Mesothelial cell of epicardium (in vitro differentiated cells): ENCODE results near the gene NMD3. TPM values are rescaled to one million over a fixed set of nuclear protein-coding genes. Genes with fewer than 3 reads are reported as not detected.

Source experiments
- DNase-seq, 2 experiments: peaks; one replicate each; pipeline ENCODE4 v3.0.0; 2021; ENCODE audit warnings: low spot score in 2 of 2; ENCODE audit not compliant: unreplicated experiment in 2 of 2
- H3K27ac Mint-ChIP-seq: 2 replicates; pipeline ENCODE4 v1.8.0; 2021; ENCODE audit warnings: mixed read lengths
- H3K27me3 Mint-ChIP-seq: 2 replicates; pipeline ENCODE4 v1.8.0; 2021; ENCODE audit warnings: low read depth, mixed read lengths
- H3K36me3 Mint-ChIP-seq: 2 replicates; pipeline ENCODE4 v1.8.0; 2021; ENCODE audit warnings: mixed read lengths
- H3K4me1 Mint-ChIP-seq: 2 replicates; pipeline ENCODE4 v1.8.0; 2021; ENCODE audit warnings: mixed read lengths
- H3K4me3 Mint-ChIP-seq: 2 replicates; pipeline ENCODE4 v1.8.0; 2021; ENCODE audit warnings: mild to moderate bottlenecking, moderate library complexity, mixed read lengths
- H3K9me3 Mint-ChIP-seq: 2 replicates; pipeline ENCODE4 v1.8.0; 2021; ENCODE audit warnings: mixed read lengths
- CTCF ChIP-seq: fragments of 200-600 bp; sonication (generic); IDR thresholded peaks from one replicate; pipeline ENCODE4 v1.5.0; 2021; ENCODE audit warnings: antibody characterized with exemption; ENCODE audit not compliant: unreplicated experiment
- total RNA-seq: library from RNA; stranded (reverse); gene quantifications from 3 replicates; pipeline ENCODE4 v1.2.1, GENCODE V29; 2021

NMD3 gene
- total RNA-seq, 1 donor from 2014 or later = 51.1 TPM

GRCh38 chr3:161221806-161222600 is 892 bp downstream of the NMD3 start:
- Mint-ChIP-seq H3K27ac (peak overlapping the region; percentile 85), H3K4me3 (peak overlapping the region; percentile 84), H3K9me3 (peaks cover 4% of the 10 kb centered on the region), H3K27me3 (no peaks in the 10 kb centered on the region), H3K36me3 (peaks cover 10% of the 10 kb centered on the region), H3K4me1 (peaks cover 26% of the 10 kb centered on the region)
- TF ChIP-seq CTCF = no peak
- DNase-seq = no peak

DNA sequence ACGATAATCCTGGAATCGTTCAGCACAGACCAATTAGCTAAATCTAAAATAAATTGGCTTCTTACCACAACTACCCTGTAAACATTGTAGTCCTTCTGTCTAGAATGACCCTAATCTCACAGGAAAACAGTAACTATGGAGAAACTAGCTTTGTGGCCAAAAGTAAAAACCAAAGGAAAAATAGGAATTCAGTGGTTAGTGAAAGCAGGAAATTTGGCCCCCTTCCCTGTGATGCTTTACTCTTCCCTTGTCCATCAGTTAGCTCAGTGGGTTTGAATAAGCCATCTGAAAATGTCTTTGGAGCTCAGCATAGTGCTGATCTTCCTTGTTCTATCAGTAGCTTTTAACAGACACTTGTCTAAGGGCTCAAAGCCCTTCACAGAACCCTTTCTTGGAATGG is 1.6 kb downstream of the NMD3 start:
- H3K4me1 Mint-ChIP-seq = peaks cover 26% of the 10 kb centered on the region
- no peak for TF ChIP-seq CTCF
- H3K9me3 Mint-ChIP-seq = peaks cover 4% of the 10 kb centered on the region
- no peak for DNase-seq
- H3K36me3 Mint-ChIP-seq = peaks cover 12% of the 10 kb centered on the region
- no peaks in the 10 kb centered on the region for H3K27me3 Mint-ChIP-seq
- H3K27ac Mint-ChIP-seq = no peak overlapping the region
- peak overlapping the region; percentile 84 for H3K4me3 Mint-ChIP-seq

- peaks cover 2% of the 10 kb centered on the region for H3K9me3 Mint-ChIP-seq
- no peak overlapping the region for H3K4me3 Mint-ChIP-seq
- DNase-seq = no peak
- TF ChIP-seq CTCF = no peak
- peaks cover 24% of the 10 kb centered on the region for H3K4me1 Mint-ChIP-seq
- no peaks in the 10 kb centered on the region for H3K27me3 Mint-ChIP-seq
- no peak overlapping the region for H3K27ac Mint-ChIP-seq
- peaks cover 9% of the 10 kb centered on the region for H3K36me3 Mint-ChIP-seq
These were observed 3.7 kb downstream of the NMD3 start for GRCh38 chr3:161224786-161225185.

GRCh38 chr3:161230621-161231171 is 9.6 kb downstream of the NMD3 start:
- no peaks in the 10 kb centered on the region for H3K4me1 Mint-ChIP-seq
- TF ChIP-seq CTCF = no peak

GRCh38 chr3:161231861-161232260 is 10.8 kb downstream of the NMD3 start:
- H3K36me3 Mint-ChIP-seq = peaks cover 23% of the 10 kb centered on the region
- no peaks in the 10 kb centered on the region for H3K4me1 Mint-ChIP-seq
- TF ChIP-seq CTCF = no peak
- DNase-seq = no peak
- no peaks in the 10 kb centered on the region for H3K27me3 Mint-ChIP-seq
- no peak overlapping the region for H3K4me3 Mint-ChIP-seq
- H3K9me3 Mint-ChIP-seq = no peaks in the 10 kb centered on the region
- no peak overlapping the region for H3K27ac Mint-ChIP-seq

More at GRCh38 chr3:161230621-161231171, 9.6 kb downstream of the NMD3 start:
- H3K27me3 Mint-ChIP-seq = no peaks in the 10 kb centered on the region
- no peak overlapping the region for H3K4me3 Mint-ChIP-seq
- no peak for DNase-seq
- no peaks in the 10 kb centered on the region for H3K9me3 Mint-ChIP-seq
- H3K36me3 Mint-ChIP-seq = peaks cover 16% of the 10 kb centered on the region
- no peak overlapping the region for H3K27ac Mint-ChIP-seq
